Measurements from ENCODE around the gene PRPF19. TPM values are rescaled to one million over a fixed set of nuclear protein-coding genes. Genes with fewer than 3 reads are reported as not detected.

The PRPF19 gene
- total and polyA plus RNA-seq, 2 of the 13 experiments (the other 11 are each of a cell fraction or from before 2014, with no cell fraction given), result 27.4 to 91.1 TPM

DNA sequence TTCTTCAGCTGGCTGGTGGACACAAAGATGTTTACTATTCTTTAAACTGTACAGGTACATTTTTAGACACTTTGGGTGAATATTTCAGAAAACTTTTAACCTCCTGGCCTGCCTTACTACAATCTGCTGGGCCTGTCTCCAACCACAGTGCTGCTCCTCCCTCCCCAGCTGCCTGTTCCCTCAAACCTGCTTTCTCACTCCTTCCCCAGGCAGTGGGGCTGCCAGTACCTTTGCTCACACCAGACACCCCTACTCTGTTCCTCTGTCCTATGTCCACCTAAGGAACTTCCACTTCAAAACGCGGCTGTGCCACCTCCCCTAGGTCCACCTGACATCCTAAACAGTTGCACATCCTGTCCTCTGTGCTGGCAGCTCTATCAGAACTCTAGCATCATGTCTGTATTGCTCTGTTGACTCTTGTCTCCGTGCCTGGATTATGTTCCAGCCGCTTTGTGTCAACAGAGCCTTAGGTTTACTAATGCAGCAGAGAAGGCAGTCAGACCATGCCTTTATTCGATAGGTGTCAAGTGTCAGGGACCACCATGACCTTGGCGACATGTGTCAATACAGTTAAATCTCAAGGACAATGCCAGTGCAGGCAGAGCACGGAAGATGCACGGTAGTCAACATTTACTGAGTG, 25.6 kb downstream of the PRPF19 start:
- Histone ChIP-seq H2AFZ (ENCODE audit: low read length) (no peak overlapping the region), H3K9me3 (ENCODE audit: low read length) (no peaks in the 10 kb centered on the region), H3K9ac (ENCODE audit: insufficient read depth, low read depth, low read length) (no peak overlapping the region), H3K36me3 (replicated peaks in 1 of 2; ENCODE audit: control insufficient read depth in 1 of 2, insufficient read depth in 2 of 2, low read length in 2 of 2) (peaks cover 0 to 1% of the 10 kb centered on the region in 2 experiments; a peak in 1 of 5 replicates), H3K27me3 (ENCODE audit: control insufficient read depth in 1 of 2, insufficient read depth in 2 of 2, low read length in 2 of 2) (no peaks in the 10 kb centered on the region), H3K79me2 (ENCODE audit: insufficient read depth, low read length) (no peaks in the 10 kb centered on the region), H3K27ac (ENCODE audit: extremely low read length, insufficient read depth, low read length) (peak overlapping the region; percentile 16), H3K4me1 (ENCODE audit: insufficient read depth, low read length) (peaks cover 25% of the 10 kb centered on the region), H3K4me2 (ENCODE audit: low read depth, low read length) (peak overlapping the region; percentile 52), H3K4me3 (replicated peaks in 1 of 3; ENCODE audit: insufficient read depth in 1 of 3, low read depth in 2 of 3, low read length in 3 of 3) (0 out of 6 replicates have a peak overlapping the region, but pooled peaks of 1 of the 3 experiments have one; percentile 11), H4K20me1 (ENCODE audit: insufficient read depth, low read length) (0 out of 2 replicates have a peak, but pooled peaks cover 3% of the 10 kb centered on the region)
- ChIA-PET POLR2A (interaction anchor here (1.0 to 1.5 kb wide), 2 partner anchors 25 to 38 kb away, joined by 4 to 5 read pairs; partner anchors contain the start of gene PTGDR2), CTCF (ENCODE audit: low intra/inter-chr PET ratio, low total read pairs) (interaction anchor here (0.8 kb wide), 1 partner anchor 43 kb away, joined by 3 read pairs; no protein-coding TSS in a partner anchor)
- WGBS (ENCODE audit: low lambda C conversion rate), result 0% methylated on average over 8 of the region's 8 CpGs
- DNase-seq (ENCODE audit: low spot score) (peak; percentile 96), FAIRE-seq (peak; percentile 97), ATAC-seq (peak; percentile 100)
- intact Hi-C loops (cut with micrococcal nuclease; ENCODE audit: unreplicated experiment) (loop anchor here (1.0 to 2.0 kb wide), 2 partner anchors 24 to 36 kb away; no protein-coding TSS in a partner anchor), in situ Hi-C loops (cut with HindIII; ENCODE audit: extremely low pct_ligation_motif_present, low pct_unique_long_range_greater_than_20kb) (no loop called here)
- BruUV-seq (replicated peaks), result no TSS peak
- TF ChIP-seq, protein P1, sequence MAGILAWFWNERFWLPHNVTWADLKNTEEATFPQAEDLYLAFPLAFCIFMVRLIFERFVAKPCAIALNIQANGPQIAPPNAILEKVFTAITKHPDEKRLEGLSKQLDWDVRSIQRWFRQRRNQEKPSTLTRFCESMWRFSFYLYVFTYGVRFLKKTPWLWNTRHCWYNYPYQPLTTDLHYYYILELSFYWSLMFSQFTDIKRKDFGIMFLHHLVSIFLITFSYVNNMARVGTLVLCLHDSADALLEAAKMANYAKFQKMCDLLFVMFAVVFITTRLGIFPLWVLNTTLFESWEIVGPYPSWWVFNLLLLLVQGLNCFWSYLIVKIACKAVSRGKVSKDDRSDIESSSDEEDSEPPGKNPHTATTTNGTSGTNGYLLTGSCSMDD (CRISPR knock-in tag; IDR thresholded peaks at IDR 0.05), result no peak
- TF ChIP-seq MLLT10 (CRISPR knock-in tag; IDR thresholded peaks at IDR 0.05) (no peak), PAWR (CRISPR knock-in tag; IDR thresholded peaks at IDR 0.05; ENCODE audit: borderline replicate concordance) (no peak), REL (CRISPR knock-in tag; conservative IDR thresholded peaks at IDR 0.05) (peak; percentile 68; the same call in 1 of the 2 replicates), KMT2B (CRISPR knock-in tag; IDR thresholded peaks at IDR 0.05) (peak; percentile 74), ZKSCAN8 (CRISPR knock-in tag; IDR thresholded peaks at IDR 0.05; ENCODE audit: borderline replicate concordance) (peak; percentile 98), DNMT3B (CRISPR knock-in tag; conservative IDR thresholded peaks at IDR 0.05) (peak; percentile 78; the same call in 1 of the 2 replicates), ZNF205 (CRISPR knock-in tag; IDR thresholded peaks at IDR 0.05) (peak; percentile 90), SMC3 (IDR thresholded peaks at IDR 0.05; ENCODE audit: low read length) (peak; percentile 19; the same call in 1 of the 2 replicates), ZNF737 (CRISPR knock-in tag; IDR thresholded peaks at IDR 0.05; ENCODE audit: borderline replicate concordance) (no peak), ZNF501 (CRISPR knock-in tag; IDR thresholded peaks at IDR 0.05) (peak; percentile 64; the same call in 1 of the 2 replicates), ARNT (IDR thresholded peaks at IDR 0.05) (no peak), HIVEP1 (CRISPR knock-in tag; IDR thresholded peaks at IDR 0.05) (peak; percentile 79), ZNF777 (CRISPR knock-in tag; IDR thresholded peaks at IDR 0.05) (no peak), IKZF4 (CRISPR knock-in tag; IDR thresholded peaks at IDR 0.05; ENCODE audit: borderline replicate concordance, low read depth, not compliant biosample characterization) (no peak)
- TF ChIP-seq, protein P2, sequence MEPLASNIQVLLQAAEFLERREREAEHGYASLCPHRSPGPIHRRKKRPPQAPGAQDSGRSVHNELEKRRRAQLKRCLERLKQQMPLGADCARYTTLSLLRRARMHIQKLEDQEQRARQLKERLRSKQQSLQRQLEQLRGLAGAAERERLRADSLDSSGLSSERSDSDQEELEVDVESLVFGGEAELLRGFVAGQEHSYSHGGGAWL (CRISPR knock-in tag; IDR thresholded peaks at IDR 0.05), result peak; percentile 36; the same call in 1 of the 2 replicates
- TF ChIP-seq, protein P3, sequence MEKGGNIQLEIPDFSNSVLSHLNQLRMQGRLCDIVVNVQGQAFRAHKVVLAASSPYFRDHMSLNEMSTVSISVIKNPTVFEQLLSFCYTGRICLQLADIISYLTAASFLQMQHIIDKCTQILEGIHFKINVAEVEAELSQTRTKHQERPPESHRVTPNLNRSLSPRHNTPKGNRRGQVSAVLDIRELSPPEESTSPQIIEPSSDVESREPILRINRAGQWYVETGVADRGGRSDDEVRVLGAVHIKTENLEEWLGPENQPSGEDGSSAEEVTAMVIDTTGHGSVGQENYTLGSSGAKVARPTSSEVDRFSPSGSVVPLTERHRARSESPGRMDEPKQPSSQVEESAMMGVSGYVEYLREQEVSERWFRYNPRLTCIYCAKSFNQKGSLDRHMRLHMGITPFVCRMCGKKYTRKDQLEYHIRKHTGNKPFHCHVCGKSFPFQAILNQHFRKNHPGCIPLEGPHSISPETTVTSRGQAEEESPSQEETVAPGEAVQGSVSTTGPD (CRISPR knock-in tag; IDR thresholded peaks at IDR 0.05), result no peak
- TF ChIP-seq, protein P4, sequence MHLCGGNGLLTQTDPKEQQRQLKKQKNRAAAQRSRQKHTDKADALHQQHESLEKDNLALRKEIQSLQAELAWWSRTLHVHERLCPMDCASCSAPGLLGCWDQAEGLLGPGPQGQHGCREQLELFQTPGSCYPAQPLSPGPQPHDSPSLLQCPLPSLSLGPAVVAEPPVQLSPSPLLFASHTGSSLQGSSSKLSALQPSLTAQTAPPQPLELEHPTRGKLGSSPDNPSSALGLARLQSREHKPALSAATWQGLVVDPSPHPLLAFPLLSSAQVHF (CRISPR knock-in tag; IDR thresholded peaks at IDR 0.05), result 0 out of 2 replicates have a peak, but pooled peaks have one; percentile 75

Measured in HepG2 (cell line).